Renal cortical epithelial cell (primary cell): ENCODE measurements around the gene ADGRE3. TPM values are rescaled to one million over a fixed set of nuclear protein-coding genes. Genes with fewer than 3 reads are reported as not detected.
"Not testable (repeated sequence)": the region's sequence is repeated elsewhere in the genome, so short reads cannot be mapped to it uniquely, and the experiment has no call there.

Experiments
- DNase-seq: peaks from one replicate; pipeline ENCODE4 v3.0.0-alpha.2; 2011; ENCODE audit warnings: low read depth
- total RNA-seq: library from RNA; depleted of rRNA; stranded (reverse); fragments of >200 nt; gene quantifications from 2 replicates; pipeline ENCODE4 v1.2.3, GENCODE V29; 2014

The ADGRE3 gene
- total RNA-seq, 1 donor from 2014 or later = not detected

- DNase-seq = no peak
Observed at GRCh38 chr19:14603990-14604387, 70.7 kb downstream of the ADGRE3 start.

- no peak for DNase-seq
Observed at GRCh38 chr19:14599548-14600147, 75.0 kb downstream of the ADGRE3 start.

GRCh38 chr19:14595558-14595957, 79.1 kb downstream of the ADGRE3 start:
- no peak for DNase-seq

GRCh38 chr19:14589433-14589832, 85.2 kb downstream of the ADGRE3 start:
- DNase-seq = not testable (repeated sequence)

GRCh38 chr19:14585187-14585586, 89.5 kb downstream of the ADGRE3 start:
- not testable (repeated sequence) for DNase-seq

- not testable (repeated sequence) for DNase-seq
Observed at GRCh38 chr19:14584372-14584771, 90.3 kb downstream of the ADGRE3 start.

GRCh38 chr19:14582894-14583340, 91.7 kb downstream of the ADGRE3 start, which contains the start of gene CLEC17A:
CLEC17A (plus strand) TSS chr19:14583084; CDS start chr19:14583161, 77 bp downstream.
- DNase-seq = no peak

- DNase-seq = no peak
Observed at GRCh38 chr19:14580623-14581237, 93.9 kb downstream of the ADGRE3 start.

GRCh38 chr19:14577885-14578427, 96.7 kb downstream of the ADGRE3 start:
- no peak for DNase-seq

- DNase-seq = no peak
Observed at GRCh38 chr19:14577264-14577663, 97.4 kb downstream of the ADGRE3 start.

- no peak for DNase-seq
Observed at GRCh38 chr19:14576363-14576762, 98.3 kb downstream of the ADGRE3 start.

- no peak for DNase-seq
Observed at GRCh38 chr19:14575428-14575980, 99.1 kb downstream of the ADGRE3 start.

GRCh38 chr19:14571695-14572490, 102.8 kb downstream of the ADGRE3 start, which contains the start of gene NDUFB7:
NDUFB7 (minus strand) TSS chr19:14572066; CDS start chr19:14572000, 66 bp downstream.
- peak; percentile 90 for DNase-seq

GRCh38 chr19:14570864-14571527, 103.6 kb downstream of the ADGRE3 start:
- DNase-seq = no peak

Other genes with a start within 250 kb of the ADGRE3 start
- 99.1 and 126 TPM in 2 replicates for gene PKN1, start 241.5 kb downstream of the ADGRE3 start, total RNA-seq
- gene PTGER1, start 199.5 kb downstream of the ADGRE3 start, total RNA-seq = 0.85 and 5.0 TPM in 2 replicates
- 180 and 401 TPM in 2 replicates for gene GIPC1, start 178.7 kb downstream of the ADGRE3 start, total RNA-seq
- 55.3 and 58.9 TPM in 2 replicates for gene DNAJB1, start 156.4 kb downstream of the ADGRE3 start, total RNA-seq
- 33.4 and 35.6 TPM in 2 replicates for gene TECR, start 145.2 kb downstream of the ADGRE3 start, total RNA-seq
- 108 and 413 TPM in 2 replicates for gene NDUFB7, start 102.8 kb downstream of the ADGRE3 start, total RNA-seq
- not detected in 2 replicates for gene CLEC17A, start 91.8 kb downstream of the ADGRE3 start, total RNA-seq
- 2.6 and 12.4 TPM in 2 replicates for gene ZNF333, start 15.2 kb upstream of the ADGRE3 start, total RNA-seq
- gene ADGRE2, start 103.7 kb upstream of the ADGRE3 start, total RNA-seq = 0.15 and 0.17 TPM in 2 replicates
- gene OR7A5, start 160.3 kb upstream of the ADGRE3 start, total RNA-seq = not detected in 2 replicates
- gene OR7C1, start 160.3 kb upstream of the ADGRE3 start, total RNA-seq = not detected in 2 replicates
- gene OR7A10, start 174.1 kb upstream of the ADGRE3 start, total RNA-seq = not detected in 2 replicates
- gene OR7A17, start 211.3 kb upstream of the ADGRE3 start, total RNA-seq = not detected in 2 replicates